Endothelial cell (in vitro differentiated cells): Measurements from ENCODE around the gene TBL3. TPM values are rescaled to one million over a fixed set of nuclear protein-coding genes. Genes with fewer than 3 reads are reported as not detected.

Source experiments
- DNase-seq: peaks from one replicate; pipeline ENCODE4 v3.0.0; 2021; ENCODE audit warnings: low spot score
- H3K27ac Mint-ChIP-seq: one replicate; pipeline ENCODE4 v1.8.0; 2021; ENCODE audit warnings: mixed read lengths, inconsistent platforms; ENCODE audit not compliant: unreplicated experiment
- H3K27me3 Mint-ChIP-seq: one replicate; pipeline ENCODE4 v1.8.0; 2021; ENCODE audit warnings: mild to moderate bottlenecking, moderate library complexity, mixed read lengths, inconsistent platforms; ENCODE audit not compliant: unreplicated experiment
- H3K36me3 Mint-ChIP-seq: one replicate; pipeline ENCODE4 v1.8.0; 2021; ENCODE audit warnings: mild to moderate bottlenecking, low read depth, mixed read lengths, inconsistent platforms; ENCODE audit not compliant: unreplicated experiment
- H3K4me1 Mint-ChIP-seq: one replicate; pipeline ENCODE4 v1.8.0; 2021; ENCODE audit warnings: mild to moderate bottlenecking, mixed read lengths, inconsistent platforms; ENCODE audit not compliant: unreplicated experiment
- H3K4me3 Mint-ChIP-seq: one replicate; pipeline ENCODE4 v1.8.0; 2021; ENCODE audit warnings: mild to moderate bottlenecking, mixed read lengths, inconsistent platforms; ENCODE audit not compliant: unreplicated experiment
- H3K9me3 Mint-ChIP-seq: one replicate; pipeline ENCODE4 v1.8.0; 2021; ENCODE audit warnings: mixed read lengths, inconsistent platforms; ENCODE audit not compliant: unreplicated experiment
- total RNA-seq: library from RNA; stranded (reverse); fragmentation: NEBNext Ultra II Directional; extraction: Animal tissue kit (Norgen Biotek cat#: 25700); gene quantifications from one replicate; pipeline ENCODE4 v1.2.1, GENCODE V29; 2021; ENCODE audit not compliant: unreplicated experiment
- TF ChIP-seq, protein P1 (sequence below): fragments of 200-600 bp; sonication (generic); IDR thresholded peaks from one replicate; pipeline ENCODE4 v1.5.0; 2021; ENCODE audit warnings: antibody characterized with exemption; ENCODE audit not compliant: unreplicated experiment

The TBL3 gene
- total RNA-seq, 1 donor from 2014 or later = 25.0 TPM

DNA sequence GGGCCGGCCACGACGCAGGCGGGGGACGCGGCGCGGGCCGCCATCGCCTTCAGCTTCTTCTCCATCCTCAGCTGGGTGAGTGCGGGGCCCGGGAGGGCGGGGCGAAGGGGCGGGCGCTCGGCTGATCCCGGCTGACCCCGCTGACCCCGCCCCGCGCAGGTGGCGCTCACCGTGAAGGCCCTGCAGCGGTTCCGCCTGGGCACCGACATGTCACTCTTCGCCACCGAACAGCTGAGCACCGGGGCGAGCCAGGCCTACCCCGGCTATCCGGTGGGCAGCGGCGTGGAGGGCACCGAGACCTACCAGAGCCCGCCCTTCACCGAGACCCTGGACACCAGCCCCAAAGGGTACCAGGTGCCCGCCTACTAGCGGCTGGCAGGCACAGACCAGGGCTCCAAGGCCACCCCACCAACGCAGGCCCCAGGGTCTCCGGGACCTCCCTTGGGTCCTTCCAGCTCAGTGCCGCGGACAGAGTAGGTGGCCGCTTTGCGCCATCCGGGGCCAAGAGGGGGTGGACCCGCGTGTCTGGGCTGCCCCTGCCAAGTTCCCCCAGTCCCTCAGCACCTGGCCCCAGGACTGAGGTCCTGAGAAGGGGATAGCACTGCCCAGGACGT is 21.0 kb downstream of the TBL3 start:
- TF ChIP-seq, protein P1, sequence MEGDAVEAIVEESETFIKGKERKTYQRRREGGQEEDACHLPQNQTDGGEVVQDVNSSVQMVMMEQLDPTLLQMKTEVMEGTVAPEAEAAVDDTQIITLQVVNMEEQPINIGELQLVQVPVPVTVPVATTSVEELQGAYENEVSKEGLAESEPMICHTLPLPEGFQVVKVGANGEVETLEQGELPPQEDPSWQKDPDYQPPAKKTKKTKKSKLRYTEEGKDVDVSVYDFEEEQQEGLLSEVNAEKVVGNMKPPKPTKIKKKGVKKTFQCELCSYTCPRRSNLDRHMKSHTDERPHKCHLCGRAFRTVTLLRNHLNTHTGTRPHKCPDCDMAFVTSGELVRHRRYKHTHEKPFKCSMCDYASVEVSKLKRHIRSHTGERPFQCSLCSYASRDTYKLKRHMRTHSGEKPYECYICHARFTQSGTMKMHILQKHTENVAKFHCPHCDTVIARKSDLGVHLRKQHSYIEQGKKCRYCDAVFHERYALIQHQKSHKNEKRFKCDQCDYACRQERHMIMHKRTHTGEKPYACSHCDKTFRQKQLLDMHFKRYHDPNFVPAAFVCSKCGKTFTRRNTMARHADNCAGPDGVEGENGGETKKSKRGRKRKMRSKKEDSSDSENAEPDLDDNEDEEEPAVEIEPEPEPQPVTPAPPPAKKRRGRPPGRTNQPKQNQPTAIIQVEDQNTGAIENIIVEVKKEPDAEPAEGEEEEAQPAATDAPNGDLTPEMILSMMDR = no peak
- Mint-ChIP-seq H3K27ac (no peak overlapping the region), H3K9me3 (no peaks in the 10 kb centered on the region), H3K4me3 (no peak overlapping the region), H3K27me3 (peaks cover 20% of the 10 kb centered on the region), H3K4me1 (peaks cover 4% of the 10 kb centered on the region), H3K36me3 (peaks cover 9% of the 10 kb centered on the region)
- no peak for DNase-seq

DNA sequence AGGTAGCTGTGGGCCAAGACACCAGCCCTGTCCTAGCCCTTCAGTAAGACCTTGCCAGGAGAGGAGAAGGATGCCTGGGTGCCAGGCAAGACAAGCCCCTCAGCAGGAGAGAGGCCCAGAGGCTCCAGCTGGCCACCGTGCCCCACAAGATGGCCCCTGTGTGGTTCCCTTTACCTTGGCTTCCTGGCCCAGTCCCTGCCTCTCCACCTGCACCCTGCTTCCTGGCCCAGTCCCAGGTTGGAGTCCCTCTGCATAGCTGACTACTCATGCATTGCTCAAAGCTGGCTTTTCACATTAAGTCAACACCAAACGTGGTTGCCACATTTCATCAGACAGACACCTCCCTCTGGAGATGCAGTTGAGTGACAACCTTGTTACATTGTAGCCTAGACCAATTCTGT is 21.9 kb downstream of the TBL3 start:
- H3K36me3 Mint-ChIP-seq = peaks cover 9% of the 10 kb centered on the region
- no peaks in the 10 kb centered on the region for H3K9me3 Mint-ChIP-seq
- peaks cover 4% of the 10 kb centered on the region for H3K4me1 Mint-ChIP-seq
- H3K27me3 Mint-ChIP-seq = peaks cover 13% of the 10 kb centered on the region
- H3K4me3 Mint-ChIP-seq = peak overlapping the region; percentile 31
- TF ChIP-seq, protein P1 = no peak
- no peak for DNase-seq
- peak overlapping the region; percentile 64 for H3K27ac Mint-ChIP-seq

DNA sequence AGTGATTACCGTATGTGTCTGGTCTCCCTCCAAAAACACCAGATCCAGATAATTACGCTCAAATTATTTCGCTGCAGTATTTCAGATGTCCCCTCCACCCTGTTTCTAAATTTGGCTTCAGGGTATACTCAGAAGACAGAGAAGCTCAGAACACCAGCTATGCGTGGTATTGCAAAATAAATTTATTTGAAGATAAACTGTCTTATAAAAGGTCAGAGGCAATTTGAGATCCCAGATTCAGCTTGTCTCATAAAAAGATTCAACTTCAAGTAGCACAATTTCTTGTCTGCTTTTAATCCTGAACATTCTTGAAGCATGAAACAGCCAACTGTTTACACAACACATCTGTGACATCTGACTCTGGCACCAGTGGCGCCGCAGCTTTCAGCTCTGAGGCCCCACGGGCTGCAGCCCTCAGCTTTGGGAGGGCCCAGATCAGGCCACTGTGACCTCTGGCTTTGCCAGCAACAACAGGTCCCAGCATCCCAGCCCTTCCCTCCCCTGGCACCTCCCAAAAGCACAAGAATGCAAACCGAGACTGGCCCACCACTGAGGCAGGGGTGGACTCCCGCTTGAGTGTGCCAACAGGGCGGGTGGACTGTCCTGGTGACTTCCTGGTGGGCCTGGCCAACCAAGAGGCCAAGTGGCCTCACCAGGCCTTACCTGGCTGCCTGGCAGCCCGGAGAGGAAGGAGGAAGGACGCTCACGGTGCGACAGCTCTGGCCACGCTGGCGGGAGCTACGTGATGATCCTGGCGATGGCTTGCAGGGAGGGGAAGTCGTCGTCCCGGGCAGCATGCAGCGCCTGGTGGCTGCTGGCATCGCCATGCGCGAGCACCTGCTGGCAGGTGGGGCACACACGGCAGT is 25.9 kb downstream of the TBL3 start:
- Mint-ChIP-seq H3K4me3 (peak overlapping the region; percentile 49), H3K27ac (no peak overlapping the region), H3K4me1 (no peaks in the 10 kb centered on the region), H3K36me3 (peaks cover 9% of the 10 kb centered on the region), H3K9me3 (no peaks in the 10 kb centered on the region), H3K27me3 (peaks cover 9% of the 10 kb centered on the region)
- TF ChIP-seq, protein P1 = no peak
- DNase-seq = no peak

DNA sequence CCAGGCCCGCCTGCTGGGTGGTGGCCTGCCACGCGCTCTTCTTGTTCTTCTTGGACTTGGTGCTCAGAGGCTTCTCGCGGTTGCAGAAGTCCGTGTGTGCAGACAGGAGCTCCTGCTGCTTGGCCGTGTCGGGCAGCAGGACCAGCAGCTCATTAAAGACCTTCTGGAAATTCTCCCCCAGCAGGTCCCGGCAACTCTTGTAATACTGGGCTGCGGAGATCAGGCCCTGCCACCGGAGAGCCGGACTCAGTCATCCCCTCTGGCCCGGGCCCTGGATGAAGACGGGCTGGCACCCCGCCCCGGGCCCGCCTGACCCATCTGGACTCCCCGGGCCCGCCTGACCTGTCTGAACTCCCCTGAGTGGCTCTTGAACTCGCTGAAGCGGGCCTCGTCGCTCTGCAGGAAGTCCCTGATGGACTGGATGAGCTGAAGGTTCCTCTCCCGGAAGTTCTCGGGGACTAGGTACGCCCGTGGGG is 26.5 kb downstream of the TBL3 start:
- Mint-ChIP-seq H3K36me3 (peaks cover 9% of the 10 kb centered on the region), H3K27me3 (peaks cover 9% of the 10 kb centered on the region), H3K9me3 (no peaks in the 10 kb centered on the region), H3K27ac (no peak overlapping the region), H3K4me3 (no peak overlapping the region), H3K4me1 (no peaks in the 10 kb centered on the region)
- TF ChIP-seq, protein P1 = no peak
- no peak for DNase-seq
